UCSD-AML1 (cell line): ENCODE measurements around the gene PDHX.
"Not testable (repeated sequence)": the region's sequence is repeated elsewhere in the genome, so short reads cannot be mapped to it uniquely, and the experiment has no call there.

Source experiments
- DNase-seq: peaks from one replicate; lab custom pipeline; 2025; ENCODE audit not compliant: unreplicated experiment; lab: John Stamatoyannopoulos, UW

PDHX gene

GRCh38 chr11:34916015-34916842 lies at the start of gene PDHX, which contains the start of gene APIP:
Gene PDHX, plus strand, starts transcription at chr11:34916618. Its CDS starts 38 bp downstream, at chr11:34916656.
Gene APIP, minus strand, starts transcription at chr11:34916379. Its CDS starts 95 bp downstream, at chr11:34916284.
- DNase-seq = peak; percentile 99

- no peak for DNase-seq
Measured at GRCh38 chr11:34869425-34869824, 47.0 kb upstream of the PDHX start.

- DNase-seq = peak; percentile 16
Measured at GRCh38 chr11:34870548-34871196, 45.7 kb upstream of the PDHX start.

DNA sequence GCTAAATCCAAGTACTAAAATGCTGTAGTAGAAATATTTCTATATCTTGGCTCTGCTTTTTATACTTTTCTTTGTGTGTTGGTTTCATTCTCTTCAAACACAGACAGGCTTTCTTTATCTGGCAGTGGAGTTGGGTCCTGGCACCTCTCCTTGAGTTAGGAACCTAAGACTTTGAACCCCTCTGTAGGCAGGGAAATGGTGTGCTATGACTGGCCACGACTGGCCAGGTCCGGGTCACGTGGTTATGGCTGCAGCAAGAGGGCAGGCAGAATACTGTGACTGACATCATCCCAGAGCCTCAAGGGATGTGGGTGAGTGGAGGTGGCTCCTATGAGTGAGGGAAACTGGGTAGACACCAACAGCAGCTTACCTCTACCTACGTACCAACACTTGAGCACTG lies 42.2 kb upstream of the PDHX start:
- DNase-seq = no peak

GRCh38 chr11:34877375-34877975 lies 38.9 kb upstream of the PDHX start:
- DNase-seq = no peak

GRCh38 chr11:34881900-34882299 lies 34.5 kb upstream of the PDHX start:
- DNase-seq = no peak

DNA sequence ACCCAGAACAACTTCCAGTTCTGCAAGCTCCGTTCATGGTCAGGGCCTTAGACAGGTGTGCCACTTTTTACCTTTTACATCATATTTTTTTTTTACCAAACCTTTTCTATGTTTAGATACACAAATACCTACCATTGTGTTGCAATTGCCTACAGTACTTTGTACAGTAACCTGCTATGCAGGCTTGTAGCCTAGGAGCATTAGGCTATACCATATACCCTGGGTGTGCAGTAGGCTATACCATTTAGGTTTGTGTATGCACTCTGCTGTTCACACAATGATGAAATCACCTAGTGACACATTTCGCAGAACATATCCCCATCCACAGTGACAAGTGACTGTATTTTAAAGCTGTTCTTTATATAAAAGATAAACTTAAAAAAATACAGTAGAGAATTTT lies 29.8 kb upstream of the PDHX start:
- no peak for DNase-seq

DNA sequence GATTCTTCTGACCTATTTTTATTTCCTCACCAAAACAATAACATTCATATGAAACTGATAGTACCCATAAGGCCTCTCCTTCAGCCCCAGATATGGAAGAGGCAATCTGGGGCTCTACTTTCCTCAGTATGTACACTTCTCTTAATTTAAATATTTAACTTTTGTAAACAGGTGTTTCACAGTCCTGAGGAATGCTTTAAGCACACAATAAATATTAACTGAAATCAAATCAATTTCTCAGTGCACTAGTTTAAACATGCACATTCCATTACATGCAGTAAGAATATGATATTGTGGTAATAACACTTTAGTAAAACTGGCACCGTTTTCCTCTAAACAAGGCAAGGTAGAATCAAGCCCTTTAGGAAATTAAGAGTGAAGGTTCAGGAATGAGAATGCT lies 29.2 kb upstream of the PDHX start:
- no peak for DNase-seq

- DNase-seq = no peak
Measured at GRCh38 chr11:34890089-34890488, 26.3 kb upstream of the PDHX start.

GRCh38 chr11:34890812-34891211 lies 25.6 kb upstream of the PDHX start:
- DNase-seq = no peak

GRCh38 chr11:34891611-34892010 lies 24.8 kb upstream of the PDHX start:
- no peak for DNase-seq

DNA sequence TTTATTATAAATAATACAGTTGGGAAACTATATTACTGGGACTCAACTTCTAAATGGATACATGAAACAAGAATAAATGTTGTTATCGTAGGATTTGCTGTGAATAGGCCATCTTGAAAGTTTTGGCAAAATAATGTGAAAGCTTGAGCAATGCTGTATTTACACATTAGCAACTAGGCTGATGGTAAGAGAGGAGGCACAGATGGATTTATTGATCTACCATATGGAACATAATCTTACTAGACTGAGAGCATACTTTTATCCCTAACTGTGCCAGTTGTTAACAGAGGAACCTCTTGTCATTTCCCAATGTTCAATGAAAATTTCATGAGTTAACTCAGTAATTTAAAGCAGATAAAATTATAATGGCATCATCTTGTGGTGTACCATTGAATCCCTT lies 23.0 kb upstream of the PDHX start:
- DNase-seq = no peak

DNA sequence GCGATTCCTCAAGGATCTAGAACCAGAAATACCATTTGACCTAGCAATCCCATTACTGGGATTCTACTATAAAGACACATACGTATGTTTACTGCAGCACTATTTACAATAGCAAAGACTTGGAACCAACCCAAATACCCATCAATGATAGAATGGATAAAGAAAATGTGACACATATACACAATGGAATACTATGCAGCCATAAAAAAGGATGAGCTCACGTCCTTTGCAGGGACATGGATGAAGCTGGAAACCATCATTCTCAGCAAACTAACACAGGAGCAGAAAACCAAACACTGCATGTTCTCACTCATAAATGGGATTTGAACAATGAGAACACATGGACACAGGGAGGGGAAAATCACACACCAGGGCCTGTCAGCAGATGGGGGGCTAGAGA lies 20.2 kb upstream of the PDHX start:
- not testable (repeated sequence) for DNase-seq

- no peak for DNase-seq
Measured at GRCh38 chr11:34897171-34897870, 19.1 kb upstream of the PDHX start.

DNA sequence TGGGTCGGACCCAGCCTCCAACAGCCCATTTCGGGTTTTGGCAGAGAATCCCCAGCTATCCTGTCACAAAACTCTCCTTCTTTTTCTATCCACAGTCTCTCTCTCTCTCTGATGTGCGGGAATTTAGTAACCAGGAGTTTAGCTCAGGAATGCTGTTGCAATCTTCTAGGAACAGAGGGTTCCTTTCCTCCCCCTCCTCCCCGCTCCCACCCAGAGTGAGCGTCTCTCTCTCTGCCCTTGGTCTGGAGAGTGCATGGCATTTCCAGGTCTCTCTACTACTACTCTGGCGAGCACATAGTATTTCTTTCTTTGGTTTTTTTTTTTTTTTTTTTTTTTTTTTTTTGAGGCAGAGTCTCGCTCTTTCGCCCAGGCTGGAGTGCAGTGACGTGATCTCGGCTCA lies 17.9 kb upstream of the PDHX start:
- DNase-seq = no peak

DNA sequence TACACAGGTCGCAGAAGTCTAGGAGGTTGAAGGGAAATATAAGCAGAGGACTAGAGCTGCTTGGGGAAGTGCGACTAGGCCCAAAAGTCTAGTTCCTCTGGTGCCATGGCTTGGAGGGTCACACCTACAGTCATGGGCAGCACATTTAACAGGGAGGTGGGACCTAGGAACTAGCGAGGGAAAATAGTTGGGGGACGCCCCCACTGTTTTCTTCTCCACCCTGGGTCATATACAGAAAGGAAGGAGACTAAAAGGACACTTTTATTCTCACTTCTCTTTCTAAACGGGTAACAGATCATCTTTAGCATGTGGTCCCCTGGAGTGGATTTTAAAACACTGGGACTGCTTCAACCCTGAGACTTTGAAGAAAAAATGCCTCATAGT lies 16.8 kb upstream of the PDHX start:
- no peak for DNase-seq

- no peak for DNase-seq
Measured at GRCh38 chr11:34904421-34904955, 11.9 kb upstream of the PDHX start.

GRCh38 chr11:34905666-34906065 lies 10.8 kb upstream of the PDHX start:
- no peak for DNase-seq

- no peak for DNase-seq
Measured at GRCh38 chr11:34907934-34908593, 8.4 kb upstream of the PDHX start.

- DNase-seq = no peak
Measured at GRCh38 chr11:34909415-34909814, 7.0 kb upstream of the PDHX start.

- DNase-seq = no peak
Measured at GRCh38 chr11:34909955-34910354, 6.5 kb upstream of the PDHX start.
